Stimulated activated CD8-positive, alpha-beta memory T cell treated with anti-CD3 and anti-CD28 coated beads, Interleukin-15, amount 100 ng/mL, for 1 hour (primary cell): ENCODE measurements around the gene MKRN1.
"Not testable (repeated sequence)": the region's sequence is repeated elsewhere in the genome, so short reads cannot be mapped to it uniquely, and the experiment has no call there.

ENCODE experiments used
- DNase-seq: peaks from one replicate; pipeline ENCODE4 v3.0.0-alpha.2; 2020; ENCODE audit warnings: low read depth

MKRN1 gene

DNA sequence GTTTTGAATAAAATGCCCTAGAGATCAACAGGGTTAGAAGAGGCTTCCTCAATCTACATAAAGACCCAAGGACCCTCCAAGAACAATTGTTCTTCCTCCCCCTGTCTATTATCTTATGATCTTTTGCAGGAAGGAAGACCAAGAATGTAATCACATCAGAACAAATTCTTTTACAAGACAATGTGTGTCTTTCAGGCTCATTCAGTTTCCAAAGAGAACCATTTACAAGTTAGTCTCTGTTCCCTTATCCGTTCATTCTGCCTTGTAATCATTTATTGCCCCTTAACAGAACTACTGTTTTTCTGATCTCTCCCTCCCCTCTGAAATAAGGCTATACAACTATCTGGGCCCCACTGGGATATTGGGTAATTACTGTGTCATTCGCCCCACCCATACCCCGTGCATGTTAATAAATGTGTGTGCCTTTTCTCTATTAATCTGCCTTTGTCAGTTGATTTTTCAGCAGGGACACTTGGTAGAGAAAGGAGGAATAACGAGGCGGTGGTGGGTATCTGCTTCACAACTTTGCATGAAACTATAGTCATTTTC is 5.7 kb upstream of the MKRN1 start:
- DNase-seq: no peak

DNA sequence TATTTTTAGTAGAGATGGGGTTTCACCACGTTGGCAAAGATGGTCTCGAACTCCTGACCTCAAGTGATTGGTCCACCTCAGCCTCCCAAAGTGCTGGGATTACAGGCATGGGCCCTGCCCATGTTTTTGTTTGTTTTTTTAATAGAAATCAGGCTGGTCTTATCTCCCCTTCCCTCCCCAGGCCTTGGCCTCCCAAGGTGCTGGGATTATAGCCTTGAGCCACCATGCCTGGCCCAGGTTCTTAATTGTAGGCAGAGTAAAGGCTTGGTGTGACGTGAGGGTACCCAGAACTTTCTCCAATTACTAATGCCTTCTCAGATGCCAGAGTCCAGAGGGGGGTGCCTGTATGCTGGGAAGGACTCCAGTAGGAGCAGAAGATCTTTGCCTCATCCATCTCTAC is 5.2 kb upstream of the MKRN1 start:
- DNase-seq: no peak

DNA sequence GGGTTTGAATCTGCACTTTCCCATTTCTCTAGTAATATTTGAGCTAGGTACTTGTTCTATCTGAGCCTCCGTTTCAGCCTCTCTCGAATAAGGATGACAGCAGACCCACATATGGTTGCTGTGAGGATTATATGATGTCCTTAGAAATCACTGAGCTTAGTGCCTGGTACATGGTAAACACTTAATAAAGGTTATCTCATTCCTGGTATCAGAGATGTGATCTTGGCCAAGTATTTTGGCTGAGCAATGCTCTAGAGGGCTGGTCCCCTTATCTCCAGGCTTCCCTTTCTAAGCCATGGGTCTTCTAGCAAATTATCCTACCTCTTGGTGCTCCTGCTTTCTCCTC is 407 bp upstream of the MKRN1 start:
- no peak for DNase-seq

DNA sequence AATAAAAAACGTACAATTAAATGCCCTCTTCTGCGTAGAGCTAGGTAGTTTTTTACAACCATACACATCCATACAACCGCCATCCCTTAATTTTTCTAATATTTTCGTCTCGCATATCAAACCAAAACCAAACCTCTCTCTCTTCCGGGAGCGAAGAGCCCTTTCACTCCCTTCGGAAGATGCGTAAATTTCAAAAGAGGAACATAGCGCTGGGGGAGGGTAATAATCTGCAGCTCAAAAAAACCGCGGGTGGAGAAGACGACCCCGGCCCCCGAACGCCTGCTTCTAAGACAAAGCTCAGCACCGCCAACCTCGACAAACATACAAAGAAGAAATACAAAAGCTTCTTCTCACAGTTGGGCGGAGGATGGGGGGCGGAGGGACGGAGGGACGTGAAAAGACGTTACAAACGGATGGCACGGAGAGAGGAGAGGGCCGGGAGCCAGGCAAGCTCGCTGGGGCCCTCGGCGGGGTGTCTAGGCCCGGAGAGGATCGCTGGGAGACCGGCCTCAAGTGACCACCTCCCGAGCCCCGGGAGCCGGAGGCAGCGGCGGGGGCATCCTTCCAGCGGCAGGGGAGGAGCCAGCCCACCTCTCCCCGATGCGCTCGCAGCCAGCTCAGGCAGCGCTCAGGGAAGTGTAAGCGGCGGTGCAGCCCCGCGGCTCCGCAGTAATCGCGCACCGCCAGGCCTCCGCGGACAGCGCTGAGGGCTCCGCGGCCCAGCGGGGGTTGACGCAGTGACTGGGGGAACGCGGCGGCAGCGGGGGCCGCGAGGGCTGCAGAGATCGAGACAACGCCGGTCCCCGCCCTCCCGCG is 851 bp downstream of the MKRN1 start:
- DNase-seq: no peak

DNA sequence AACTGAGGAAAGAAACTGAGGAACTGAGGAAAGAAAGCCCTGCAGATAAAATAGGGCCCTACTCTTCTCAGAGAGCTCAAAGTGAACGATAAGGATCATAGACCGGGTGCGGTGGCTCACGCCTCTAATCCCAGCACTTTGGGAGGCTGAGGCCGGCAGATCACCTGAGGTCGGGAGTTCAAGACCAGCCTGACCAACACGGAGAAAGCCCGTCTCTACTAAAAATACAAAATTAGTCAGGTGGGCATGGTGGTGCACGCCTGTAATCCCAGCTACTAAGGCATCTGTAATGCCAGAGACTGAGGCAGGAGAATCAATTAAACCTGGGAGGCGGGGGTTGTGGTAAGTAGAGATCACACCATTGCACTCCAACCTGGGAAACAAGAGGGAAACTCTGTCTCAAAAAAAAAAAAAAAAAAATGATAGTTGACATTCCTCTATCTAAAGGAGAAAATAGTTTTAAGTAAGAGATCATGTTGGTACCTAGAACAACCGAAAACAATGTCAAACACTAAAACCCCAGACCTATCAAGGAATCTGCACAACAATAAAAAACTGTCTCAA is 2.5 kb downstream of the MKRN1 start:
- no peak for DNase-seq

DNA sequence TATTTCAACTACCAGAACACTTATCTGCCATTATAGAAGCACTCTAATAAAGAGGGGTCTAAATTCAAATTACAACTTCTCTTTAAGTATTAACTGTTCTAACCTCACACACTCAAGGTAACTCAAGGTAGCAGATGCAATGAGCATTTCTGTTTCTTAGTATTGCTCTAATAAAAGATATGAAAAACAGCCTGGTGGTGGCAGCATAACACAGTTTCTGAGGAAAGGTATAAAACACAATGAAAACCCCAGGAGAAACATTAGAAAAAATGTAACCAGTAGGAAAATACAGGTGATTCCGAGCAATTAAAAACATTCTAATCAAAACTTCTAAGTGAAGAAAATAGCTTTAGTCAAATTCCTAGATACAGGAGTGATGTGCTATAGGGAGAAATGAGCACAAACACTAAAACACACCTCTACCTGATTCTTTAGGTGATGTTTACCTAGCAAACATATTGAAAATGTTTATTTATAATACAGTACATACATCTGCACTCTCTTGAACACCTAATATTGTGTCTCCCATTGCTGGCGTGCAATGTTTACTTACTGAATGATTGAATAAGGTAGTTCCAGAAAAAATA is 3.5 kb downstream of the MKRN1 start:
- DNase-seq: peak; percentile 40

DNA sequence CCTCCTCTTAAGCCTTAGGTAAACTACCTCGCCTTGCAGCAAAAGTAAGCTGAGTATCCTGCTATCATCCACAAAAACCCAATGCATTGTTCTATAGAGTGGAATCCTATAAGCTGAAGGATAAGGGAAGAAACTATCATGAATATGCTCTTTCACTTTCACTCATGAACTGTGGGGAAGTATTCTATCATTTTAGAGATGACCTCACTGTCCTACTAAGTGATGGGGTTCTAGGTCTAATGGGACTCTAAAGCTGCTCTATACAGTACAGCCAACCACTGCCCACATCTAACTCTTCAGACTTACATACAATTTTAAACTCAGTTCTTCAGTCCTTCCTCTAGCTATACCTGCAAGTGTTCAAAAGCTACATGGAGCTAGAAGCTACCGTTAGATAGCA is 16.2 kb downstream of the MKRN1 start:
- no peak for DNase-seq

DNA sequence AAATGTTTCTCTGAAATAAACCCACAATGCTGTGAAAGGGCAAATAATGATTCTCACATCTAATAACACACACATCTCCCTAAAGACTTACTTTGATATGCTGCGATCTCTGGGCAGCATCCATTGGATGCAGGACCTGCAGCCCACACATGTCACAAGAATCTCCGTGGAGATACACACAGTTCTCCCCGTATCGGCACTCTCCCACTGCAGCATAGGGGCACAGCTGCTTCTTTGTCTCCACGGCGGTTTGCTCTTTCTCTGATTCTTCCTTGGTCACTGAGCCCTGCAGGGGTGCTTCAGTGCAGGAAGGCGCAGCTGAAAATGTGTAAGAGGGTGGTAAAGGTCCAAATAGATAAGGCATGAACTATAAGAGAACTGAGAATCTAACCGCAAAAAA is 20.4 kb downstream of the MKRN1 start:
- DNase-seq: no peak

DNA sequence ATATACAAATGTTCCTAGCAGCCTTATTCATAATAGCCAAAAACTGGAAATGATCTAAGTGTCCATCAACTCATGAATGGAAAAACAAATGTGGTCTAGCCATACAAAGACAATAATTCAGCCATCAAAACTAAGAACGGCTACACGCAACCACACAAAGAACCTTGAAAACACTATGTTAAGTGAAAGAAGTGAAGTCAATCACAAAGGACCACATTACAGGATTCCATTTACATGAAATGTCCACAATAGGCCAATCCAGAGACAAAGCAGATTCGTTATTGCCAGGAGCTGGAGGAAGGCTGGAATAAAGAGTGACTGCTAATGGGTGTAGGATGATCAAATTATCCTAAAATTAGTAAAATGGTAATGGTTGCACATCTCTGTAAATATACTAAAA is 21.1 kb downstream of the MKRN1 start:
- no peak for DNase-seq

DNA sequence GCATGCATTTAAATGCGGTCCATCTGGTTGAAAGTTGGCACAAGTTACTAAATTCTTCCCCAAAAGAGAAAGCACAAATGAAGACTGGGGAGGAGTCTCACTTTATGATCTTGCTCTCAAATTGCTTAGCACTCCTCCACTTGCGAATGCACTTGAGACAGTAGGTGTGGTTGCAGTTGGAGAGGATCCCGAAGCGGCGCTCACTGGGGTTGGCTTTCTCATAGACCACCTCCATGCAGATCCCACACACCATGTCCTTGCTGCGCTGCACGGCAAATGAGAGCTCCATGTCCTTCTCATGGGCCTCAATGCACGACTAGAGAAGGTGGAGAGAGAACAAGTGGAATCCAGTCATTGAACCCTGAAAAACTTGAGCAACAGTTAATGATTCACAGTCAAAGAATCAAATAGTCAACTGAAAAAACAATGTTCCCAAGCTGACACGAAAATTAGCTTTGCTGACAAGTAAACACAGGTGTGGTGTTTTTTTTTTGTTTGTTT is 22.7 kb downstream of the MKRN1 start:
- no peak for DNase-seq

DNA sequence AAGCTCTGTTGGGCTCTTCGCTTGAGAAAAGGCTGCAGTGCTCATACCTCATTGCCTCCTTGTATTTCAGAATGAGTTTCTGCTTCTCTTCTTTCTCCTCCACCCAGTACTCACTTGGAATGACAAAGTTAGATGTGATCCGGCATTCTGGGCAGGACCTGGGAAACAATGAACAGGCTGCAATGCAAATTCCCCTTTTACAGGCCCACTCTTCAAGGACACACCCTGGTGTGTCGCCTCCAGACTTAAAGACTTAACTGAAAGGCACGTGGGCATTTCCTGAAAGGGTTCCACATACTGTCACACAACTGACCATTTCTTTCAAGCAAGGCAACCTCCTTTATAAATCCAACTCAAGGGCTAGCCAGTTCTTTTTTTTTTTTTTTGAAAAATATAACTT is 23.6 kb downstream of the MKRN1 start:
- no peak for DNase-seq

DNA sequence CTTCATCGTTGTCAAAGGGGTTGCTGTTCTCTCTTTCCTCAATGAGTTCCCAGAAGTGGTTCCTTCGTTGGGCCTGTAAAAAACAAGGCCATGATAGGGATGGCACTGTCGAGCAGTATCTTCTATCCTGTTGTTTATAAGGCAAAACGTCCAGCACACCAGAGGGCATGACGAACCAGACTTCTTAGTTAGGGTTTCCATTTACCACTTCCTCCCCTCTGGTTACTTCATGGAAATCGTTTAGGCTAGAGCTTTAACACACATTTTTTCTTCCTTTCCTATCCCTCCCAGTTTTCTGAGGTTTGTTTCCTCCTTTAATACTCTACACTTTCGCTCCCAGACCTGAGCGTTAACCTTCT is 24.7 kb downstream of the MKRN1 start:
- no peak for DNase-seq

DNA sequence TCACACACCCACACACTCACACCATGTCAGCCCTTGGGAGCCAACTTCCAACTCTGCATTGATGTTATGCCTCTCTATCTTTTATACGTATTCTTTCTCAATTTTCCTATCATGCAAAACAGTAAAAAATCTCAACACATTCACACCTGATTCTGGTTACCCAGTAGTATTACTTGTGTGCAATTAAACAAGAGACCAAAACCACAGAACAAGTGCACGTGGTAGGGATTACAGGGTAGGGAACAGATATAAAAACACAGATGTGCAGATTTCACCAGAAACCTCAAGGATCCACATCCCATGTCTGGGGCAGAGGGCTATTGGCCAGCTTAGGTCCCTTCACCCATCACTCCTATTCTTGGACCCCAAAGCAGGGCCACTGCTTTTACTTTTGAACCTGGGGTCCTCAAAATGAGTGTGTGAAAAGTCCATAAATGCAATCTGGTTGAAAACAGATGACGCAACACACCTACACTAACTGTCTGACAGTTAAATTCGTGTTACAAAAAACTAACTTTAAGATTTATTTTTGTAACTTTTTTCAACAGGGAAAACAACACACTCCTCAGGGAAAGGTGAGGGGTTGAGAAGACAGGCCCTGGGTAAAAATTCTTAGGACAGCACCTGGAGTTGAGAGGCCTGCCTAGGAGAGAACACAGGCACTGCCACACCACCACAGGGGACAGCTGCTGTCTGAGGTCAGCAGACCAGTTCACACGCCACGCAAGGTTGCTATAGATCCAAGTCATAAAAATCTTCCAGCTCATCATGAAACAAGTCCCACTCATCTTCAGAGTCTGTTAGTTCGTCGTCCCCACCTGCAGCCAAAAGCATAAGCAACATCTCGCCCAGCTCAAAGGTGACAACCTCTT is 25.3 kb downstream of the MKRN1 start:
- not testable (repeated sequence) for DNase-seq

DNA sequence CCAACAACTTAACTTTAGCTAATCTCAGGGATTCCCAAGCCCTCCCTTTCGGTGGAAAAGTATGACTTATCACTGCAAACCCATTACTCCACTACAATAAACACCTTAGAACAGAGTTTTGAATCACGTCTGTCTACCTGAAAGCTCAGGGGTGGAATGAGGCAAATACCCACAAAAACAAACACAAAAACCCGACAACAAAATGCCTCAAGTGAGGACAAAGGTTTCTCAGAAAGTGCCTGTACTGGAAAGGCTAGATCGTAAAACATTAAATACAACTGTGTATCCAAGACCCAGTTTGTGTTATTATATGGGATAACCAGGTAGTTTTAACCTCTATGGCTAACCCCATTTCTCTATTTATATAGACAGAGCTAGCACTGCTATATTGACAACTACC is 26.0 kb downstream of the MKRN1 start:
- DNase-seq: no peak

DNA sequence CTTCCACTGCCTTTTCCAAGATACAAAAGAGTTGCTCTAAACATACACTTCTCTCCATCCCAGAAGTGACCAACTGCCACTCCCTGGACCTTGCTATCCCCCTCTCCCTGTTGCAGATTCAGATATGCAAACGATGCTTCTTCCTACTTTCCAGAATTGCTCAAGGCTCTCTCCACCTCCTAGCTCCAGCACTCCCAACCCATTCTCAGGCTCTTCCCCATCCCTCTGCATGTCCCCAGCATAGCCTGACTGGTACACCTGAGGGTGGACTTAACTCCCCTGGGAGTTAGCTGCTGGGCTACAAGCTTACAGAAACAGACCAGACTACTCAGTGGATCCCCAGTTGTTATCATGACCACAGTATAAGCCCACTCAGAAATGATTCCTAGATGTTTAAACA is 27.6 kb downstream of the MKRN1 start:
- no peak for DNase-seq

DNA sequence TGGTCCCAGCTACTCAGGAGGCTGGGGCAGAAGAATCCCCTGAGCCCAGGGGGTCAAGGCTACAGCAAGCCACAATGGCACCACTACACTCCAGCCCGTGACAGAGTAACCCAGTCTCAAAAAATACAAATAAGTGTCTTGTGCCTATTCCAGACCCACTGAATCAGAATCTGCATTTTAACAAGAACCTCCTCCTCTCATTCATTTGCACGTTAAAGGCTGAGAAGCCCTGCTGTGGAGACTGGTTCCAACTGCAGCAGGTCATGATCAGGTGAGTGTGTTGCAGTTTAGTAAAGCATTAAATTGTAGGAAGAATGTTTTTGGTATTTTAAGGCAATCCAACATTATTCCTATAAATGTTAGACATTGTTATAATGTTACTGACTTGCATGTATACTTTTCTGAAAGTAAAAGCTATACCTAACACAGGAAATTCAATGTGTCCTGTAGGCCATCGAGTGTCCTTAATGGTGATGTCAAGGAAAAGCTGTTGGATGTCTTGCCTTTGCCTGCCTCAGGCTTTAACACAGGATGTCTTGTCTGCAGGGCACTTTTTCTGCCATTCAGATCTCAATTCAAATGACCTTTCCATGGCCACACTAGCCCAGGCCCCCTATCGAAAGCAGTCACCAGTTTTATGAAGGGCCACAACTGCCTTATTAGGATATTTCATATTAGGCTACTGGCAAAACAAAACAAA is 30.4 kb downstream of the MKRN1 start:
- no peak for DNase-seq

DNA sequence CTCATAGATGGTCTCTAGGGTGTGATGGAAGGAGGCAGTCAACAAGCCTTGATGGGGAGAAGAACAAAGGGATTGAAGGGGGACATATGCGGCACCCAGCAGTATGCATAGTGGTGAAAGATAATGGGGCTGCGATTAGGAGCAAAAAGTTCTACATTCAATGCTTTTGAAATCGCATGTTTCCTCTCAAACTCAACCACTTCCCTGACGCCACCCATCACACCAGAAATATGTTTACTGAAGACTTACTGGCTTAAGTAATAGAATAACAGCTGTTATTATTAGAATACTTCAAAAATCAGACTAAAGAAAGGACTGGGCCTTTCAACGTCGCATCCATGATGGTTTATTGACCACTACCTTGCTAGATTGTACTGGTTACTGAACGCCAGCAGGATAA is 31.5 kb downstream of the MKRN1 start:
- no peak for DNase-seq

DNA sequence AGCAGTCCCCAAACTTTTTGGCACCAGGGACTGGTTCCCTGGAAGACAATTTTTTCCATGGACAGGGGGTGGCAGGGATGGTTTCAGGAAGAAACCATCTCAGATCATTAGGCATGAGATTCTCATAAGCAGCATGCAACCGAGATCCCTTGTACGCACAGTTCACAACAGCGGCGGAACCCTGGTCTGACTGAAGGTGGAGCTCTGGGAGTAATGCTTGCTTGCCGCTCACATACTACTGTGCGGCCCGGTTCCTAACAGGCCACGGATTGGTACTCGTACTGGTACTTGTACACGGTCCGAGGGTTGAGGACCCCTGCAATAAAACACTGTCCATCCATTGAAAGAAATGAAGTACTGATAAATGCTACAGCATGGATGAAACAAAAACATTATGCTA is 32.8 kb downstream of the MKRN1 start:
- DNase-seq: no peak

DNA sequence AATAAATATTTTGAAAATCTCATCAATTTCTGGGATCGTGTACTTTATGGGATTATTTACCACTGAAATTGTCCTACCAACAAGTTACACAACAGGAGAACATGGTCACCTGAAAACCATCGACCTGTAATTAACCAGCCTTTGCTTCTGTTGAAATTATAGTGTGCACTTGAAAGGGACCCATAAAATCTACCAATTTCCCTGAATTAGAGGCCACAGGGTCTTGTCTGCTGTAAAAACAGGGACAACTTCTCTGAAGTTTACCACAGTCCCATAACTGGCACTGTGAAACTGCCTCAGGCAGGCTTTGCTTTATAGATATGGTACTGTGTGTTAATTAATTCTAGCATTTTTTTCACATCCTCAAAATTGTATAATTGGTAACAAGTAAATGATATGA is 37.8 kb downstream of the MKRN1 start:
- DNase-seq: no peak

DNA sequence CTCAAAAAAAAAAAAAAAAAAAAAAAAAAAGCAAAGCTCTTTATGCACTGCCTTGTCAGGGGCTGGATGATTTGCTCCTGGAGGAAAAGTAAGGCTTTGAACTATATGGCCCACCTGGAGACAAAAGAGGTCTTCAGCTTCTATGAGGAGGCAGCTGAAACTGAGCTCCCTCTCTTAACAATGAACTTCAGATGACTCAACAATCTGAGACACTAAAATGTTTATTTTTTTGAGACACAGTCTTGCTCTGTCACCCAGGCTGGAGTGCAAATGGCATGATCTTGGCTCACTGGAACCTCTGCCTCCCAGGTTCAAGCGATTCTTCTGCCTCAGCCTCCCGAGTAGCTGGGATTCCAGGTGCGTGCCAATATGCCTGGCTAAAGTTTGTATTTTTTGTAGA is 38.7 kb downstream of the MKRN1 start:
- DNase-seq: no peak

DNA sequence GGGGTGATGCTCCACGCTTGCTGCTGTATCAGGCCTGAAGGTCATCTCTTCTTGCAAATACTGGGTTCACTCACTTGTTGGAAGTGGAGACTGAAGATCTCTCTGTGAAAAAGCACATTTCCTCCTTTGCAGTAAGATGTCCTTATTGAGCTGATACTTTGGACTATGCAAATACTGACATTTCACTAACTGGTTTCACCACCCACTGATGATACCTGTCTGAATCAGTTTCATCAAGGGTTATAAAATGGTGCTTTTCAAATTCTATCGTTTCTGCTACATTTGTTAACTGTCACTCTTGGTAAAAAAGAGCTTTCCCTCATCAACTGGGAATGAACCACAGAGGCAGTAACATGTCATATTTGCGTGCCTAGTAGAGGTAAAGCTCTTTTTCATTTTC is 39.9 kb downstream of the MKRN1 start:
- DNase-seq: no peak
